Esophagus muscularis mucosa (tissue), 4 donors: ENCODE data around the gene BCR.

Experiments used
- CTCF ChIP-seq, 3 experiments: fragments of 200-600 bp in 2 of 3; fragments of 450-650 bp in 1 of 3; sonication (generic) in 2 of 3; IDR thresholded peaks; one replicate each; pipeline ENCODE4 v1.5.1; 2017 to 2019; ENCODE audit warnings: antibody characterized with exemption in 3 of 3, mild to moderate bottlenecking in 2 of 3, moderate library complexity in 1 of 3
- EP300 ChIP-seq: sonication (generic); formaldehyde crosslinking; IDR thresholded peaks from one replicate; pipeline ENCODE4 v1.6.1; 2017; ENCODE audit warnings: antibody characterized with exemption
- POLR2A ChIP-seq: fragments of 450-650 bp; IDR thresholded peaks from one replicate; pipeline ENCODE4 v1.6.1; 2017; ENCODE audit warnings: antibody characterized with exemption, moderate library complexity, mild to moderate bottlenecking, low read depth
- POLR2AphosphoS5 ChIP-seq, 2 donors: sonication (generic); formaldehyde crosslinking; IDR thresholded peaks; one replicate each; pipeline ENCODE4 v1.6.1; 2017; ENCODE audit warnings: antibody characterized with exemption in 2 of 2

GRCh38 chr22:23365961-23366360 lies 185.7 kb downstream of the BCR start:
- TF ChIP-seq CTCF (IDR thresholded peaks at IDR 0.05), result no peak
- no peak for TF ChIP-seq EP300
- TF ChIP-seq POLR2AphosphoS5 (IDR thresholded peaks at IDR 0.05), result no peak
- no peak for TF ChIP-seq POLR2A
